NCI-H2107 treated with DMSO at 0.1 percent for 48 hours (cell line): ENCODE results near the gene CDHR4.

Source experiments
- DNase-seq: peaks from one replicate; lab custom pipeline; 2025; ENCODE audit not compliant: unreplicated experiment; lab: John Stamatoyannopoulos, UW

CDHR4 gene

DNA sequence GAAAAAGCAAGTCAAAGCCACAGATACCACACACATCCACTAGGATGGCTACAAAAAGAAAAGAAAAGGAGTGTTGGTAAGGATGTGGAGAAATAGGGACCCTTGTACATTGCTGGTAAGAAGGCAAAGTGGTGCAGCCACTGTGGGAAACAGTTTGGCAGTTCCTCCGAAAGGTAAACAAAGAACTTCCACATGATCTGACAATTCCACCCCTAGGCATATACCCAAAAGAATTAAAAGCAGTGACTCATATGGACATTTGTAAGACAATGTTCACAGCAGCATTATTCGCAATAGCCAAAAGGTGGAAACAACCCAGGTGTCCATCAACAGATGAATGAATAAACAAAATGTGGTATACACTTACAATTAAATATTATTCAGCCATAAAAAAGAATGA is 53.7 kb downstream of the CDHR4 start:
- no peak for DNase-seq
